ENCODE results near the gene ATF4.

DNA sequence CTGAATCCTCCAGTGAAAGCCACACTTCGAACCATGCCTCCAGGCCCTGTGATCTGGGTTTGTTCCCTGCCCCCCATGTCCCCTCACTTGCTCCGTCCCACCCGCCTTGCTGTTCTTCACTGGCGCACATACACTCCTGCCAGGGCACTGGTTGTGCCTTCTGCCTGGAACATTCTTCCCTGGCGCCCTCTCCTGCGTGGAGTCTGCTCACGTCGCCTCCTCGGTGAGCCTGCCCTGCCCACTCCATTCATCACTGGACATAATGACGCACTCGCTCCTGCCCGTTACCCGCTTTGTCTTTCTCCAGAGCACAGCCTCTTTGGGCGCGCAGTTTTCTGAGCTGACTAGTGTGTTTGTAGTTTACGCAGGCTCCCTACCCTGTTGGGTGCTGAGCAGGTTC lies 39.3 kb upstream of the ATF4 start:
- TF ChIP-seq, protein P1, sequence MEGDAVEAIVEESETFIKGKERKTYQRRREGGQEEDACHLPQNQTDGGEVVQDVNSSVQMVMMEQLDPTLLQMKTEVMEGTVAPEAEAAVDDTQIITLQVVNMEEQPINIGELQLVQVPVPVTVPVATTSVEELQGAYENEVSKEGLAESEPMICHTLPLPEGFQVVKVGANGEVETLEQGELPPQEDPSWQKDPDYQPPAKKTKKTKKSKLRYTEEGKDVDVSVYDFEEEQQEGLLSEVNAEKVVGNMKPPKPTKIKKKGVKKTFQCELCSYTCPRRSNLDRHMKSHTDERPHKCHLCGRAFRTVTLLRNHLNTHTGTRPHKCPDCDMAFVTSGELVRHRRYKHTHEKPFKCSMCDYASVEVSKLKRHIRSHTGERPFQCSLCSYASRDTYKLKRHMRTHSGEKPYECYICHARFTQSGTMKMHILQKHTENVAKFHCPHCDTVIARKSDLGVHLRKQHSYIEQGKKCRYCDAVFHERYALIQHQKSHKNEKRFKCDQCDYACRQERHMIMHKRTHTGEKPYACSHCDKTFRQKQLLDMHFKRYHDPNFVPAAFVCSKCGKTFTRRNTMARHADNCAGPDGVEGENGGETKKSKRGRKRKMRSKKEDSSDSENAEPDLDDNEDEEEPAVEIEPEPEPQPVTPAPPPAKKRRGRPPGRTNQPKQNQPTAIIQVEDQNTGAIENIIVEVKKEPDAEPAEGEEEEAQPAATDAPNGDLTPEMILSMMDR (tag by site-specific recombination; IDR thresholded peaks at IDR 0.05): no peak
- TF ChIP-seq, protein P2, sequence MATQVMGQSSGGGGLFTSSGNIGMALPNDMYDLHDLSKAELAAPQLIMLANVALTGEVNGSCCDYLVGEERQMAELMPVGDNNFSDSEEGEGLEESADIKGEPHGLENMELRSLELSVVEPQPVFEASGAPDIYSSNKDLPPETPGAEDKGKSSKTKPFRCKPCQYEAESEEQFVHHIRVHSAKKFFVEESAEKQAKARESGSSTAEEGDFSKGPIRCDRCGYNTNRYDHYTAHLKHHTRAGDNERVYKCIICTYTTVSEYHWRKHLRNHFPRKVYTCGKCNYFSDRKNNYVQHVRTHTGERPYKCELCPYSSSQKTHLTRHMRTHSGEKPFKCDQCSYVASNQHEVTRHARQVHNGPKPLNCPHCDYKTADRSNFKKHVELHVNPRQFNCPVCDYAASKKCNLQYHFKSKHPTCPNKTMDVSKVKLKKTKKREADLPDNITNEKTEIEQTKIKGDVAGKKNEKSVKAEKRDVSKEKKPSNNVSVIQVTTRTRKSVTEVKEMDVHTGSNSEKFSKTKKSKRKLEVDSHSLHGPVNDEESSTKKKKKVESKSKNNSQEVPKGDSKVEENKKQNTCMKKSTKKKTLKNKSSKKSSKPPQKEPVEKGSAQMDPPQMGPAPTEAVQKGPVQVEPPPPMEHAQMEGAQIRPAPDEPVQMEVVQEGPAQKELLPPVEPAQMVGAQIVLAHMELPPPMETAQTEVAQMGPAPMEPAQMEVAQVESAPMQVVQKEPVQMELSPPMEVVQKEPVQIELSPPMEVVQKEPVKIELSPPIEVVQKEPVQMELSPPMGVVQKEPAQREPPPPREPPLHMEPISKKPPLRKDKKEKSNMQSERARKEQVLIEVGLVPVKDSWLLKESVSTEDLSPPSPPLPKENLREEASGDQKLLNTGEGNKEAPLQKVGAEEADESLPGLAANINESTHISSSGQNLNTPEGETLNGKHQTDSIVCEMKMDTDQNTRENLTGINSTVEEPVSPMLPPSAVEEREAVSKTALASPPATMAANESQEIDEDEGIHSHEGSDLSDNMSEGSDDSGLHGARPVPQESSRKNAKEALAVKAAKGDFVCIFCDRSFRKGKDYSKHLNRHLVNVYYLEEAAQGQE (tag by site-specific recombination; IDR thresholded peaks at IDR 0.05): no peak
- TF ChIP-seq ZNF133 (tag by site-specific recombination; IDR thresholded peaks at IDR 0.05) (no peak), ZNF621 (tag by site-specific recombination; IDR thresholded peaks at IDR 0.05) (no peak), ZNF121 (tag by site-specific recombination; IDR thresholded peaks at IDR 0.05) (no peak)
